ENCODE data around the gene KCNJ6. TPM values are rescaled to one million over a fixed set of nuclear protein-coding genes. Genes with fewer than 3 reads are reported as not detected.

The KCNJ6 gene
- total and polyA plus RNA-seq, 10 of the 15 experiments (the other 5 are each of a cell fraction or from before 2014, with no cell fraction given): 0.03 to 0.07 (median 0.04) TPM; not detected in 7

- TF ChIP-seq PBX3 (IDR thresholded peaks at IDR 0.05; ENCODE audit: insufficient replicate concordance, low read depth, low read length) (no peak), SMAD5 (IDR thresholded peaks at IDR 0.05; ENCODE audit: low read depth) (no peak), STAT3 (IDR thresholded peaks at IDR 0.05; ENCODE audit: low read depth, low read length) (no peak), HDGF (IDR thresholded peaks at IDR 0.05) (no peak), NR2C2 (IDR thresholded peaks at IDR 0.05; ENCODE audit: borderline replicate concordance, control insufficient read depth, insufficient read length, low read depth) (no peak), KLF5 (IDR thresholded peaks at IDR 0.05; ENCODE audit: partially characterized antibody) (no peak)
These were observed 24.4 kb upstream of the KCNJ6 start (continued) for GRCh38 chr21:37940691-37941090.

- Histone ChIP-seq H2AFZ (ENCODE audit: control insufficient read depth, low read depth, low read length) (no peak overlapping the region), H3K4me1 (ENCODE audit: control insufficient read depth, insufficient read depth, low read length) (no peaks in the 10 kb centered on the region), H3K27me3 (replicated peaks in 1 of 2; ENCODE audit: control insufficient read depth in 2 of 2, insufficient read depth in 2 of 2, low read length in 1 of 2) (no peaks in the 10 kb centered on the region), H3K9ac (ENCODE audit: control insufficient read depth, insufficient read depth, low read length) (no peak overlapping the region), H3K9me3 (replicated peaks; ENCODE audit: control insufficient read depth, insufficient read depth, low read length) (no peaks in the 10 kb centered on the region), H3K79me2 (ENCODE audit: control insufficient read depth, insufficient read depth, low read length) (no peaks in the 10 kb centered on the region), H4K20me1 (ENCODE audit: control insufficient read depth, insufficient read depth) (no peaks in the 10 kb centered on the region), H3K4me2 (ENCODE audit: control insufficient read depth, insufficient read depth) (no peak overlapping the region), H3K27ac (ENCODE audit: control insufficient read depth, insufficient read depth) (no peak overlapping the region), H3K4me3 (no peak overlapping the region), H3K36me3 (ENCODE audit: control insufficient read depth in 2 of 2, insufficient read depth in 2 of 2, low read length in 1 of 2) (no peaks in the 10 kb centered on the region)
- BruUV-seq (replicated peaks): no TSS peak
- WGBS (ENCODE audit: insufficient coverage, insufficient replicate concordance, low lambda C conversion rate, missing lambda C conversion rate): 22% methylated on average over 4 of the region's 4 CpGs
- in situ Hi-C loops (cut with MboI) (no loop called here), intact Hi-C loops (cut with micrococcal nuclease; ENCODE audit: unreplicated experiment) (no loop called here)
- ChIA-PET POLR2A (no interaction called here), SMC1A (ENCODE audit: uncharacterized antibody, unreplicated experiment) (no interaction called here), CTCF (no interaction called here), RAD21 (ENCODE audit: unreplicated experiment) (no interaction called here)
- ATAC-seq (no peak), DNase-seq (ENCODE audit: low read depth, low spot score) (no peak), FAIRE-seq (no peak)
- TF ChIP-seq CTCF (IDR thresholded peaks at IDR 0.05 in 2 of 3, conservative IDR thresholded peaks at IDR 0.05 in 1 of 3; ENCODE audit: control insufficient read depth in 2 of 3, extremely low read depth in 1 of 3, insufficient read depth in 1 of 3, low read depth in 3 of 3, low read length in 3 of 3) (no peak), RAD21 (IDR thresholded peaks at IDR 0.05; ENCODE audit: insufficient read depth, low read depth, low read length) (no peak), MTA3 (IDR thresholded peaks at IDR 0.05; ENCODE audit: borderline replicate concordance, low read length) (no peak)
These were observed 23.6 kb upstream of the KCNJ6 start for GRCh38 chr21:37939838-37940237.

Data from GM12878 (cell line).